Measurements from ENCODE around the gene JAK2. TPM values are rescaled to one million over a fixed set of nuclear protein-coding genes. Genes with fewer than 3 reads are reported as not detected.
"Not testable (repeated sequence)": the region's sequence is repeated elsewhere in the genome, so short reads cannot be mapped to it uniquely, and the experiment has no call there.

JAK2 gene
- total RNA-seq, 1 donor, result 7.8 TPM

DNA sequence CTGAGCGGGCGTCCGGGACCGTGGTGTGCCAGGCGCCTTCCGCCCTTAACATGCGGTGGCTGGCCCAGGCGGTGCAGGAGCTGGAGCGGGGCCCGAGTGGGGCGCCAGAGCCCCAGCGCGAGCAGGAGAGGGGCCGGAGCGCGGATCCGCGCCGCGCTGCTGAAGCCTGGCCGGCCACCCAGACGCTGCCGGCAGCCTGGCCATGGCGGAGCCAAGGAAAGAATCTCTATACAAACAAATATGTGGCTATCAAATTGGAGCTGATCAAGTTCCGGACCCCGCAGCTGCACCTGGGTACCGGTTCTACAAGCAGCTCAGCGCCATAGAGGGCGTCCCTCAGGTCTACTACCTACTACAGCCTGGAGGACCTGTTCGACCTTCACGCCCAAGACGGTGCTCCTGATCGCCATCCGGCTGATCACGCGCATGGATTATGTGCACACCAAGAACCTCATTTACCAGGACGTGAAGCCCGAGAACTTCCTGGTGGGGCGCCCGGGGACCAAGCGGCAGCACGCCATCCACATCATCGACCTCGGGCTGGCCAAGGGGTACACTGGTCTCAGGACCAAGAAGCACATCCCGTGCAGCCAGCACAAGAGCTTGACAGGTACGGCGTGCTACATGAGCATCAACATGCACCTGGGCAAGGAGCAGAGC lies 55.8 kb downstream of the JAK2 start:
- DNase-seq (ENCODE audit: low read depth in 2 of 3, low spot score in 2 of 3), result no peak

GRCh38 chr9:5041390-5042115 lies 56.5 kb downstream of the JAK2 start:
- DNase-seq (ENCODE audit: low read depth in 2 of 3, low spot score in 2 of 3), result no peak

- DNase-seq (ENCODE audit: low read depth in 2 of 3, low spot score in 2 of 3), result no peak
These were observed 57.6 kb downstream of the JAK2 start for GRCh38 chr9:5042661-5043178.

GRCh38 chr9:5043381-5043780 lies 58.3 kb downstream of the JAK2 start:
- DNase-seq (ENCODE audit: low read depth in 2 of 3, low spot score in 2 of 3), result no peak

- no peak for DNase-seq (ENCODE audit: low read depth in 2 of 3, low spot score in 2 of 3)
These were observed 59.1 kb downstream of the JAK2 start for GRCh38 chr9:5044160-5044559.

DNA sequence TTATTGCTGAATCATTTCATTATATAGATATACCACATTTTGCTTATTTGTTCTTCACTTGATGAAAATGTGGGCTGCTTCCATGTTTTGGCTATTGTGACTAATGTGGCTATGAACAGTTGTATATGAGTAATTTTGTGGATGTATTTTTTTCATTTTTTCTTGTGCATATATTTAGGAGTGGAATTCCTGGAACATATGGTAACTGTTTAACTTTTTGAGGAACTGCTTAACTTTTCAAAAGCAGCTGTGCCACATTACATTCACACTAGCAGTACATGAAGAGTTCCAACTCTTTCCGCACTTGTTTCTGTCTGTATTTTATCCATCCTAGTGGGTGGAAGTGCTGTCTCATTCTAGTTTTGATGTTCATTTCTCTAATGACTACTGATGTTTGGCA lies 67.8 kb downstream of the JAK2 start:
- no peak for DNase-seq (ENCODE audit: low read depth in 2 of 3, low spot score in 2 of 3)

DNA sequence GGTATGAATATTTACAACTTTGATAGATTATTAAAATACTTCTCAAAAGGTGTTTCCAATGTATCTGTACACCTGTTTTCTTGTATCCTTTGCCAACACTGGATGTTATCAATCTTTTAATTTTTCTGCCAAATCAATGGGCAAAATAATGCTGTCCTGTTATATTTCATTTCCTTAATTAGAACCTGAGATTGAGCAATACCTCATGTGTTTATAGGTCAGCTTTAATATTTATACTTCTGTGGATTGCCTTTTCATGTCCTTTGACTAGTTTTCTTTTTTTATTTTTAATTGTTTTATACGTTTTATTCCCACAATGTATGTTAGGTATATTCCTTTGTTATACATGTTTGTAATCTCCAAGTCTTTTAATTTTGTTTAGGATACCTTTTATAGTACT lies 77.6 kb downstream of the JAK2 start:
- no peak for DNase-seq (ENCODE audit: low read depth in 2 of 3, low spot score in 2 of 3)

DNA sequence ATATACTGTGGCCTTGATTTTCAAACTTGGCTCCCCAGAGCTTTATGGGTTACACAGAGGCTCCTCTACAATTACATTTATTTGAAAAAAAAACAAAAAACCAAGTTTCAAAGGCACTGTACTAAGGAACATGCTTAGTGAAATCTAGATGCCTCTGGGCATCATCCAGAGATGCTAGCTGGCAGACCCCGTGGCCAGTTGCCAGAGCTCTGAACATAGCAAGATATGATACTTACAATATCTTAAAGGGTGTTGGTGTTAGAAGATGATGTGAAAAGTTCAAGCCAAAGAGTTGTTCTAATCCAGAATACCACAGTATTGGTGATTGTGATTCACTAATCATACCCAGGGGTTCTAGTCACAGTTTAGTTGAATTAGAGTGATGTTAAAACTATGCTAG lies 87.8 kb downstream of the JAK2 start:
- DNase-seq (ENCODE audit: low read depth in 2 of 3, low spot score in 2 of 3), result no peak

- DNase-seq (ENCODE audit: low read depth in 2 of 3, low spot score in 2 of 3), result peak in 1 of 3 donors; percentile 5
These were observed 88.6 kb downstream of the JAK2 start for GRCh38 chr9:5073701-5074100.

- no peak for DNase-seq (ENCODE audit: low read depth in 2 of 3, low spot score in 2 of 3)
These were observed 100.9 kb downstream of the JAK2 start for GRCh38 chr9:5085993-5086392.

- no peak for DNase-seq (ENCODE audit: low read depth in 2 of 3, low spot score in 2 of 3)
These were observed 104.7 kb downstream of the JAK2 start for GRCh38 chr9:5089737-5090136.

- DNase-seq (ENCODE audit: low read depth in 2 of 3, low spot score in 2 of 3), result no peak
These were observed 110.7 kb downstream of the JAK2 start for GRCh38 chr9:5095795-5096194.

DNA sequence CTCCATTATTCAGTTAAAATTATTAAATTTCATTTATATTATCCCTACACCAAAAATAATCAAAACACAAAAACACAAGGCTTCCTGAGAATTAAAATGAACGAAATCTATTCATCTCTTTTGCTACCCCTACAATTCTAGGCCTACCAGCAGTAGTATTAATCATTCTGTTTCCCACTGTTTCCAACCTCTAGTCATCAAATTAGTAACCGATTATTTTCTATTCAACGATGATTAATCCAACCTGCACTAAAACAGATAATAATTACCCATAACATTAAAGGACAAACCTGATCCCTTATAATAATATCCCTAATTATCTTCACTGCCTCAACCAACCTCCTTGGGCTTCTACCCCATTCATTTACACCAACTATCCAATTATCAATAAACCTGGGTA lies 114.4 kb downstream of the JAK2 start:
- no peak for DNase-seq (ENCODE audit: low read depth in 2 of 3, low spot score in 2 of 3)

GRCh38 chr9:5101127-5101526 lies 116.1 kb downstream of the JAK2 start:
- not testable (repeated sequence) for DNase-seq (ENCODE audit: low read depth in 2 of 3, low spot score in 2 of 3)

GRCh38 chr9:5106517-5106916 lies 121.4 kb downstream of the JAK2 start:
- not testable (repeated sequence) for DNase-seq (ENCODE audit: low read depth in 2 of 3, low spot score in 2 of 3)

GRCh38 chr9:5110867-5111681 lies 126.0 kb downstream of the JAK2 start:
- DNase-seq (ENCODE audit: low read depth in 2 of 3, low spot score in 2 of 3), result no peak

- no peak for DNase-seq (ENCODE audit: low read depth in 2 of 3, low spot score in 2 of 3)
These were observed 126.6 kb downstream of the JAK2 start for GRCh38 chr9:5111696-5112095.

DNA sequence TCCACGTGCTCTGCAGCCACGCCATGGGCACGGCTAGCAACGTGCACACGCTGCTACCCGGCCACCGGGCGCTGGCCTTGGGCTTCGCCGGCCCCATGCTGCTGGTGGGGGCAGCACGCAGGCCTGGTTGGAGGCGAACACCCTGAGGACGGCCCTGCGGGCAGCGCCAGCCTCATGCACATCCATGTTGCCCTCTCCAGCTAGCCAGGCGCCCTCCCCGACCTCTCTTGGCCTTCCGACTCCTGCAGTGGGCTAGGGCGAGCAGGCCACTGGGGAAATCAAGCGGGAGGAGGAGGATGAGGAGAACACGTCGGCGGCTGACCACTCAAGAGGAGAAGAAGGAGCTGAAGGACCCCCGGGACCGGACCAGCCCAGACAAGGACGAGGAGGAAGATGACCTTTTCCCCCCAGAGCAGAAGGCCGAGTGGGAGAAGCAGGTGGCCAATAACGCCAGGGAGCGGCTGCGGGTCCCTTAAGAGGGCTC lies 127.1 kb downstream of the JAK2 start:
- no peak for DNase-seq (ENCODE audit: low read depth in 2 of 3, low spot score in 2 of 3)

DNA sequence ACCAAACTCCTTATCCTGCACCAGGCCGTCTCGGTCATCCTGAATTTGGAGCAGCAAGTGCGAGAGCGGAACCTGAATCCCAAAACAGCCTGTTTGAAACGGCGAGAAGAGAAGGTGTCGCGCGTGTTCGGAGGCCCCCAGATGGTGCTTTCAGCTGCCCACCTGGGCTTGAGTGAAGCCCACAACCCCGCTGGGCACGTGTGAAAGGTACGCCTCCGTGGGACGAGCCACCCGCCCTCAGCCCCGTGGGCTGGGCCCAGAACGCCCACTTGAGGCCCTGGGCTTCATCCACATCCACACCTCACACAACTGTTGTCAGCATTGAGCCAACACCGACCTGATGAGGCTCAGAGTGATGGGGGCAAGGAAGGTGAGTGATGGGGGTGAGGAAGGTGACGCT lies 127.6 kb downstream of the JAK2 start:
- DNase-seq (ENCODE audit: low read depth in 2 of 3, low spot score in 2 of 3), result no peak

GRCh38 chr9:5113523-5113922 lies 128.5 kb downstream of the JAK2 start:
- no peak for DNase-seq (ENCODE audit: low read depth in 2 of 3, low spot score in 2 of 3)

All from hematopoietic multipotent progenitor cell (in vitro differentiated cells).